Measurements from ENCODE around the gene AMPD1.

The AMPD1 gene

DNA sequence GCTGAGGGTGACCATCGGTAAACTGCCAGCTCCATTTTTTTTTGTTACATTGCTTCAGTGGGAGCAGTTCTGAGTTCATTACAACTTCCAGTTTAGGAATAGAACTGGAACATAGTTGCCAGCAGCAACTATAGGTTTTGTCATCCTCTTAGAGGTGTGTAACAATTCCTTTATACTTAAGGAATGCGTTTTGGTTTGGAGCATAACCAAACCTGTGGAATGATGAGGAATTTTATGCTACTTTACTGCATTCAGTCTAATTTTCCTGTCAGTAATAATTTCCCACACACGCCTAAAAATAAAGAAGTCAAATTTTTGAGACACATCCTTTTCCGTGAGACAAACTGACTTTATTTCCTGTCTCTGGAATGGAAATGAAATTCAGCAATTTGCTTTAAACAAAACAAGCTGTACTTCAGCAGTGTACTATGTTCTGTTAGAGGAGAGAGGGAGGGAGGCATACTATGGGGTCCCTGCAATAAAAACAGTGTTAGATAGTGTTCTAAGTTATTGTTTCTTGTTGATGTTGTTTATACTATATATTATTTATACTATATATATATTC is 4.8 kb upstream of the AMPD1 start:
- DNase-seq (ENCODE audit: low read depth in 2 of 2), result no peak

DNA sequence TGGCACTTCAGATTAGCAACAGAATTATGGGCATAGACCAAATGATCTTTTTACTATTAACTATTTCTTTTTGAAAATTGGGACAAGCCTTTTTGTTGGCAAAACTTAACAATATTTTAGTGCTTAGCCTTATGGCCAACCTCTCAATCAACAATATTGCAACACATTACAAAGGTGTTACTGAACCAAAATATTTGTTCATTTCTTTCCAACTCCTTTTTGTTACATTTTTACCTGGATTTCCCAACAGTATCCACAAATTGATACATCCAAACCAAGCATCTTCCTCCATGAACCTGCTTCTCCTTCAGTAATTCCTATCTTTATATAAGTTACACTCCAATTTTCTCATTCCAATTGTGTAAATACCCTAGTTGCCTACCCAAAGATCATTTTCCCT is 1.5 kb upstream of the AMPD1 start:
- DNase-seq (ENCODE audit: low read depth in 2 of 2), result no peak

DNA sequence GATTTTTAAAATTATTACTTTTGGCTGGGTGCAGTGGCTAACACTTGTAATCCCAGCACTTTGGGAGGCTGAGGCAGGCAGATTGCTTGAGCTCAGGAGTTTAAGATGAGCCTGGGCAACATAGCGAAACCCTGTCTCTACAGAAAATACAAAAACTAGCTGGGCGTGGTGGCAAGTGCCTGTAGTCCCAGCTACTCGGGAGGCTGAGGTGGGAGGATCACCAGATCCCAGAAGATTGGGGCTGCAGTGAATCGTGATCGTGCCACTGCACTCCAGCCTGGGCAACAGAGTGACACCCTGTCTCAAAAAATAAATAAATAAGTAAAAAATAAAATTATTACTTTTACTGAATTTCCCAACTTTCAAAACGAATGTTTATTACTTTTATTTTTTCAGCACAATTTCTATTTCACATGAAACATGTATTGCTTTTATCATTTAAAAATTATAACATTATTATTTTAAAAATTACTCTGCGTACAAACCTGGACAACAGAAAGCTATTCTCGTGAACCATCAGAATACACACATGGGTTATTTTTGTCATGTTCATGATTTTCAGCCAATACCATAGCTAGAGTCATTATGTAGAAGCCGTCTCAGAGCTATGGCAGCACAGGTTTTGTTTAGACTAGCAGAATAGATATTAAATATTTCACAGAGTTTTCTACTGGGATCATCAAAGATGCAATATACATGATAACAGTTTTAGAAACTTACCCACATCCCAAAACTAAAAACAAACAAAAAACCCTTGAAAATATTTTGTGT is 621 bp downstream of the AMPD1 start:
- DNase-seq (ENCODE audit: low read depth in 2 of 2), result no peak

DNA sequence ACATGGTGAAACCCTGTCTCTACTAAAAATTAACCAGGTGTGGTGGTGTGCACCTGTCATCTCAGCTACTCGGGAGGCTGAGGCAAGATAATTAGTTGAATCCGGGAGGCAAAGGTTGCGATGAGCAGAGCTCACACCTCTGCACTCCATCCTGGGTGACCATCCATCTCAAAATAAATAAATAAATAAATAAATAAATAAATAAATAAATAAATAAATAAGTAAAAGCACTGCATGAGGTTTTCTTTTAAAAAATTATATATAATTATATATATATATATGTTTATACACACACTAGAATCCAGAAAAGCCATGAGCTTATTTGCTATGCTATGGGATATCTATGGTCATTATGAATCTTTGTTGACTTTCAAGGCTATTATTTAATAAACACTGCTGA is 2.4 kb downstream of the AMPD1 start:
- no peak for DNase-seq (ENCODE audit: low read depth in 2 of 2)

DNA sequence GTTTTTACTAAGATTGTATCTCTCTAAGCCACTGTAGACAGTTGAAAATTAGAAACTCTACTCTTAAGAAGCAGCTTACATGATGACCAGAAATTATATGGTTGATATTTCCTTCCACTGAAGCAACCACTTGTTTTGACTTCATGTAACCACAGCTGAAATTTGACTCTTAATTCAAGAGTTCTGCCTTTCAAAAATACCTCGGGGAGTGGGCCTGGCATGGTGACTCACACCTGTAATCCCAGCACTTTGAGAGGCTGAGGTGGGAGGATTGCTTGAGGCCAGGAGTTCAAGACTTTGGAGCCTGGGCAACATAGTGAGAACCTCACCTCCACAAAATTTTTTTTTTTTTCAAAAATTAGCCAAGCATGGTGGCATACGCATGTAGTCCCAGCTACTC is 4.3 kb downstream of the AMPD1 start:
- DNase-seq (ENCODE audit: low read depth in 2 of 2), result no peak

DNA sequence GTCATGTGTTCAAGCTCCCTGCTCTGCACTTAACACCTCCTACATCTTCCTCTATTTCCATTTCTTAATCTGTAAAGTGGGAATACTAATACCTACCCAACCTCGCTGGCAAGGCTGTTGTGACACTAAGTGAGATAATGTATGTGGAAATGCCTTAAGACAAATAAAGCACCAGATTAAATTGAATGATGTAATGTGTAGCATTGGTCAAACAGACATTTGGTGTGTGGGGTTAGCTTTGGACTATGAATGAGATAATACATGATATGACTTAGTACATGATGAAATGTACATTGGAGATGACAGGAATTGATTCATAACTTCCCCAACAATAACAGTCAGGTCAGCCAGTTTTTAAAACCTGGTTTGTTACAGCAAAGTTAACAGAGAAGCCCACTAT is 5.2 kb downstream of the AMPD1 start:
- no peak for DNase-seq (ENCODE audit: low read depth in 2 of 2)

DNA sequence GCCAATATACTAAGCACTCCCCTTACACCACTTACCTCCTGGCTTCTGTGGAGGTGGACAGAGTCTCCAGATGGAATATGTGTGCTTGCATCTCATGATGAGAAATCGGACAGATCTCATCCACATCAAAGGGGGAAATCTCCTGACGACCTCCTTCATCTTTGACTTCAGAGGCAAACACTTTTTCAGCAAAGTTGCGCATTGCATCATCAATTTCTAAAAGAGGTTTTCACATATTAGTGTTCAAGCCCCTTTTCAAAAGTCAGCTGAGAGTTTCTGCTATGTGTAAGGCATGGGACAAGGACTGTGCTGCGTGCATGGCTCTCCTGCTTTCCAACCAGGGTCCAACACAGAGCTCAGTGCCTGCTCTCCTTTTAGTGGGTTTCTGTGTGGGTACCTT is 6.8 kb downstream of the AMPD1 start:
- DNase-seq (ENCODE audit: low read depth in 2 of 2), result no peak

DNA sequence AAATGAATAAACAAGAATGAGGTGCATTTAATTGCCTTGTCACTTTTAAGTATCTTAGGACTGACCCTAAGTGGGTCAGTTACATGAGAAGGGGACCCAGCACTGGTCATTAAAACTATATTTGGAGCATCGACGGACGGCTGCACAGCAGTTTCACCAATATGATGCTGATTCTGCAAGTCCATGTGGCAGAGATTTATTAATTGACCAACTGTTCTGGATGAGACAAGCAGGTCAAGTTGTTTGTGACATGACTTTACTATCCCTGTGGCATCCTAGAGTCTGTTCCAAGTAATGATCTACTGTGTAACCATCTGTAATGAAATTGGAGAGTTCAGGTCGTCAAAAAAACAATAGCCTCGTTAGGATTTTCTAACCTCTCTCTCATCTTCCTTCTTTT is 9.5 kb downstream of the AMPD1 start:
- DNase-seq (ENCODE audit: low read depth in 2 of 2), result no peak

DNA sequence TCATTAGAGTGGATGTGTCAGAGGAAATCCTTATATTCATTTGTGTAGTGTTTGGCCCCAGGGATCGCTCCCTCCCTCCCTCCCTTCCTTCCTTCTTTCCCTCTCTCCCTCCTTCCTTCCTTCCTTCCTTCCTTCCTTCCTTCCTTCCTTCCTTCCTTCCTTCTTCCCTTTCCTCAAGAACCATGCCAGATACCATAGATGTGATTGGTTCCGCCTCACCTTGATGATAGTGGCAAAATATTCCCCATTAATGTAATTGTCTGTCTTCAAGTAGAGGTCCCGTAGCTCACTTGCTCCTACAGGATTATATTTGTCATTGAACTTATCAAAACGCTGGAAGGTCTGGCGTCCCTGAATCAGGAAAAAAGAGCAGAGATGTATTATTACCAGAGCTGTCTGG is 17.7 kb downstream of the AMPD1 start:
- DNase-seq (ENCODE audit: low read depth in 2 of 2), result no peak

DNA sequence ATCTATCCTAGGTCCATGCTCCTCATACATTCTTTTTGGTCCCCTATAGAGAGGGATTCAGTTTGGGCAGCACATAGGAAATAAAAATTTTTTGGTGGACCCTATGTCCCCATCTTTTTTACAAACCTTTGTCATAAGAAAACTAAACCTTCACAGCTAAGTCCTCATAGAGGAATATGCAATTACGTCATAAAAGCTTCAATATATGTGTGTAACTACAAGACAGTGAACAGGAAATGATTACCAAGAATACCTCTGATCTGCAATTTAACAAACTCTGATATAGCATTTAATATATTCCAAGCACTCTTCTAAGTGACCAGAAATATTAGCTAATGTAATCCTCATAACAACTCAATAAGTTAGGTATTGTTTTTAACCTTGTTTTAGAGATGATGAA is 19.2 kb downstream of the AMPD1 start:
- no peak for DNase-seq (ENCODE audit: low read depth in 2 of 2)

DNA sequence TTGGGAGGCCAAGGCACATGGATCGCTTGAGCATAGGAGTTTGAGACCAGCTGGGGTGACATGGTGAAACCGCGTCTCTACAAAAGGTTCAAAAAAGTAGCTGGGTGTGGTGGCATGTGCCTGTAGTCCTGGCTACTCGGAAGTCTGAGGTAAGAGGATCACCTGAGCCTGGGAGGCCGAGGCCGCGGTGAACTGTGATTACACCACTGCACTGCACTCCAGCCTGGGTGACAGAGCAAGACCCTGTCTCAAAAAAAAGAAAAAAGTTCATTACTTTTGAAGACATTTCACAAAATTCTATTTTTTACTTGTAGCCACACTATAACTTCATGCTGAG is 23.4 kb downstream of the AMPD1 start:
- no peak for DNase-seq (ENCODE audit: low read depth in 2 of 2)

DNA sequence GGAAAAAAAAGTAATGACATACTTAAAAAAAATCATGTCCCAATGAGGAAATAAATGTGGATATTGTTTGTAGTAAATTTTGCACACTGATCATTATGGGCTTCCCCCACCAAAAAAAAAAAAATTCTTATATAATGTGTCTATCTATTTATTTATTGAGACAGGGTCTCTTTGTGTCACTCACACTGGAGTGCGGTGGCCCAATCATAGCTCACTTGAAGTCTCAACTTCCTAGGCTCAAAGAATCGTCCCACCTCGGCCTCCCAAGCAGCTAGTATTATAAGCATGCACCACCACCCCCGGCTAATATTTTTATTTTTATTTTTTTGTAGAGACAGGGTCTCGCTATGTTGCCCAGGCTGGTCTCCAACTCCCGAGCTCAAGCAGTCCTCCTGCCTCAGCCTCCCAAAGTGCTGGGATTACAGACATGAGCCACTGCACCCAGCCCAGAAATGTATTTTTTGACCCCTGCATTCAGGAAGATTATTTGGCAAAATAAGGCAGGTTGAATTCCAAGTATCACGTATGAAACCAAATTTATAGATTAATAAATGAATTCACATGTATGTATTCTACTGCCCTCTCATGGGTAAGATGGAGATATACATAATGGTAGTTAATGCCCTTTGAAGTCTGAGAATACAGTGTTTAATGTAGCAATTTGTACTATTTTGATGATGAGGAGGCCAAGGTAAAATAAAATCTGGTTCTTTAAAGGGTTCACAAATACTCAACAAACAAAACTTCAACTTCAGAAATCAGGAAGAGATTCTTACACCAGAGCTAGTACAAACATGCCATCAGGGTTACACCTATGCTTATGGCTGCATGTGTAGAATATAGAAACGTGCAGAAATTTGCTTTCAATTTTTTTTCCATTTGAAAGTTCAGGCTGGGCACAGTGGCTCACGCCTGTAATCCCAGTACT is 24.1 kb downstream of the AMPD1 start:
- DNase-seq (ENCODE audit: low read depth in 2 of 2), result no peak

DNA sequence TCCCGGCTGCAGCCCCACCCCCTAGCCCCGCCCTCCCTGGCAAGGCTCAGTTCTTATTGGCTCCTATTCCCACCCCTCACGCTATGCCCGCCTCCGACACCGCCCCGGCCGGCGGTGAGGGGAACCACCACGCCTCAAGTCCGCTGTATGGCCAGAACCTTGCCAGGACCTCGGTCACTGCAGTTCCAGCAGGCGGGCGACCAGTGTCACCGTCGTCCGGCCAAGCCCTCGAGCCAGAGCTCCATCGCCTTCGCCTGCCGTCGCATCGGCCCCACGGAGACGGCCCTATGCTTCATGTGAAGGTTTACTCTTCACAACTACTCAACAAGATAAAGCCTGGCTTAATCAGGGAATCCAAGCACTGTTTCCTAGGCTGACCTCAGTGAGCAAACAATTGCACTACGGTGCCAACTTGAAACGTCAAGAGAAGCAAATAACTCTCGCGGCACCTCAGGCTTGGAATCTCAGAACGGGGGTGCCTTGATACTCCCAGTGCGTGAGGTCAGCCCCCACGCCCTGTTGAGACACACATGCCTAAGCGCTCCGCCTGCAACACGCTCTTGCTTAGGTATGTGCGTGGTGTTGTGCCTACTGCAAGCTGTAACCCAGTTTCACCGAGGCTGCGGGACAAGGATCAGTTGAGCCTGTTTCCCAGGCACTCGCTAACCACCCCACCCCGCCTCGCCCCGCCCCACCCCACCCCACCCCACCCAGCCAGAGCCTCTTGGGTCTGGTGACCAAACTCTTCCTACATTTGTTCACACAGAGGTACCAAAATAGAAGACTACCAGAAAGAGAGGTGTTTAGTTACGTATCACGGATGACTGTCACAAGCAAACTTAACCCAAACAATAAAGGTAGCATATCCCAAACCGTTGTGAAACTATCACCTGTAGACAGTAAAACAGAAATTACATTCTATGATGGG is 25.0 kb downstream of the AMPD1 start:
- peak; percentile 70 to 90 for DNase-seq (ENCODE audit: low read depth in 2 of 2)

DNA sequence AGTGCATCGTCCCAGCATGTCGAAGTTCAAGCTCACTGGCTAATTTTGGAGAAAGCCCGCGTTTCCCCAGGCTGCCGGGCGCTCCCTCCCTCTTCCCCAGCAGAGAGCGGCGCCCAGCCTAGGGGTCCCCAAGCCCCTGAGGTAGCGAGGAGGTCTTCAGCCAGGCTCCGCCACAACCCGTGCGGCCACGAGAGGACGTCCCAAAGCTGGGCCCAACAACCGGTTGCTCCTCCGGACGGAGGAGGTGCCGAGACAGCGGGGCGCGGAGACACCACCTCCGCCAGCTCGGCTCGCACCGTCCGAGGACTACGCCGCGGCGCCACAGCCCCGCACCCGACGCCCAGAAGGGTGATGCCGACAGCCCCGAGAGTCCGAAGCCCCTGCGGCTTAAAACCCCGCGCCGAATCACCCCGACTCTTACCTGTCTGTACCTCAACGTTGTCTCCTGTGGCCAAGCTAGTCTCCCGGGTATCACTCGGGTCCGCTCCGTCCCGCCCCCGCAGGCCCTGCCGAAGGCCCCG is 25.7 kb downstream of the AMPD1 start, which contains the start of gene DENND2C:
Gene DENND2C, minus strand, starts transcription at position 488 of the 521 bp plus-strand sequence. CDS start 44,065 bp downstream, outside the sequence.
- DNase-seq (ENCODE audit: low read depth in 2 of 2), result no peak

DNA sequence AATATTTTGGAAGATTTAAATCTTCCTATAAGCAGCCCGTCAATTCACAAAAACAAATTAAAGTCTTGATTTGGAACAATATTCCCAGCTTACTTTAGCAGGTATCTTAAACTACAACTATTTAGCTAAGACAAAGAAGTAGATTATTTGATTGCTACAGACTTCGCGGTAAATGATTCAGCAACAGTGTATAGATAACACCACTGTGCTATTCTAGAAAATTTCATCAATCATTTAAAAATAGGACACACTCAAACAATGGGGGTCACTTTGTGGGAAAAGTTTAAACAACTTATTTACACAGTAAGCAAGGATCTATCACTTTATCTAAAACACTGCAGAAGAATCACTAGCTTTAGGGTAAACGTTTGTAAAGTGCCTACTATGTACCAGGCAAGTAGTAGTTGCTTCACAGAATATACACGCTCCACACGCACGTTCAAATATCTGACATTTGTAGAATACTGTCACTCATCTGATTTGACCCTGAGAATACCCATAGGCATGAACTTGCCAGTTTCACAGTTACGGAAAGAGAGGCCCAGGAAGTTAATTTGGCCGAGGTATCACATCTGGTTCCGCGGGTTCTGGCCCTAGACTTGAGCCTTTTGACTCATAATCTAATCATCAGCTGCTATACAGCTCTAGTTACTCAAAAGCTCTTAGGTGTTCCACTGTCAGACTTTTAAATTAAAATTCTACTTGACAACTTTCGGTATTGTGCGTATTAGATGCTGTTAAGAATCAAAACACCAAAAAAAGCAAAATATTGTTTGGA is 26.4 kb downstream of the AMPD1 start:
- no peak for DNase-seq (ENCODE audit: low read depth in 2 of 2)

DNA sequence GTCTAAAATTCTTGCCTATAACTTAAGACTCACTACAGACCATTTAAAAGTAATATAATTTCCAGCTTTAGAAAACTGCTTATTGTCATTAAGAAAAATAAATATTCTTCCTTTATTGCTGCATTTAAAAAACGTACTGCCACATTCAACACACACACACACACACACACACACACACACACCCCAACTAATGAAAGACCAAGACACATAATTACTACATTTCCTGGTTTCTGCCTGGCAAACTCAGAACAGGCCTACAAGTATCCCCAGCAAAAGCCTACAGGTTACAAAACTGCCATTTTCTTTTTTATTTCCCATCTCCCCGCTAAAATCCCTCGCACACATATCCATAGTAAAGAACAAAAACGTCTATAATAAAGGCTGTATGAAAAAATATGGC is 27.0 kb downstream of the AMPD1 start:
- DNase-seq (ENCODE audit: low read depth in 2 of 2), result no peak

DNA sequence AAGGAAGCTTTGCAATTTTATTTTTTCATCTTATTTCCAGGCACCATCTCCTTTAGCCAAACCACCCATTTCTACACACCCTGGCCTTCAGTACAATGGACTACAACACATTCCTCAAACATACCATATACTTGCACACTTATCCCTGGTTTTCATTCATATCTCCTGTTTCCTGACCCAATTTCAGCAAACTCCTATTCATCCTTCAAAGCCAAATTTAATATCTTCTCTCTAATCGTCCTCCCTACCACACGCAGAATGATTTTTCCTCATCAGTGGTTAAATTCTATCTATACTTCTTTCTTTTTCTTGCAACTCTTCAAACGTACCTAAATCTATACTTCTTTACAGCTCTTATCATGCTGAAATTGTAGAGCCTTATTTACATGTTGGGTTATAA is 28.4 kb downstream of the AMPD1 start:
- no peak for DNase-seq (ENCODE audit: low read depth in 2 of 2)

DNA sequence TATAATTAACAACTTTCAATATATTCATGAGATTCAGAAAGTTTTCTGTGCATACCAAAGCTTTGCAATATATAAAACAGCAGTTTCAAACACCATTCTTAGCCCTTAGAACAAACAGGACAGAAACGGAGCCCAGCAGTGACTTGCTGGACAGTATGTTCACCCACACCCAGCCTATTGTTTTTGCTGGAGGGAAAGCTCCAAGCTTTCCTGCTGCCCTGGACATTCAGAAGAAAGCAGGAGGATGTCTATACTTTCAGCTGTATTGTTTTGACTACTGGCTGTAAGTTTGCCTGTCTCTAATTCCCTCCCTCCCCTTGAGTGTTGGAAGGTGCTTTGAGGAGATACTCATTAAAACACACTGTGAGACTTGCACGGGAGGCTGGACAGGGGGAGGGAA is 35.1 kb downstream of the AMPD1 start:
- no peak for DNase-seq (ENCODE audit: low read depth in 2 of 2)

DNA sequence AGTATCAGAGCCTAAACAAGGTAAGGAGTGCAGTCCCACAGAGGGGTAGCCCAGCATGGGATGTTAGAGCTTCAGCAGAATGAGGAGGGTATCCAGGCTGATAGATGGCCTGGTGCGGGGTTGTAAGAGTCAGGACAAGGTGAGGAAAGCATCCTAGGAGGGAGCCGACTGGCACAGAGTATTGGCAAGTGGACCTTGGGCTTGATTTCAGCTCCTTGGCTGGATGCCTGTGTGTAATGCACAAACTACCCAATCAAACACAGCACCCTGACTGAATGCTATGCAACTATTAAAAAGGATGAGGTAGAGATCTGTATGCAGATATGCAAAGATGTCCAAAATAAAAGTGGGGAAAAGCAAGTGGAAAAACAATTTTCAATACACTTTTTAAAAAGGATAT is 43.5 kb downstream of the AMPD1 start:
- no peak for DNase-seq (ENCODE audit: low read depth in 2 of 2)

DNA sequence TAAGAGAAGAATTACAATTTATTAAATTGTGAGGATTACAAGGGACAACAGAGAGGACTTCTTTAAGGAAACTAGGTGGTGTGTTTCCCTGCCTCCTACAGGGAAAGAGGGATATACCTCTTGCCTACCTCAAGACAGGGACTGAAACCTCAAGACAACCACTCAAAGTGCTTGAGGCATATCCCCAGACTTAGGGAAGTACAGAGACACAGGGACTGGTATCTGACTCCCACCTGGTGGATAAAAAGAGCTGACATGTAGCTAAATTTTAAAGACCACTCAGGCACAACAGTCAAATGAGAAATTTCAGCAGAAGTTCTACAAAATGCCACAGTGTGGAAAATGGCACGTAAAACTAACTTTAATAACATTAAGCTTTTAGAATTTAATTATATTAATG is 46.8 kb downstream of the AMPD1 start:
- no peak for DNase-seq (ENCODE audit: low read depth in 2 of 2)

DNA sequence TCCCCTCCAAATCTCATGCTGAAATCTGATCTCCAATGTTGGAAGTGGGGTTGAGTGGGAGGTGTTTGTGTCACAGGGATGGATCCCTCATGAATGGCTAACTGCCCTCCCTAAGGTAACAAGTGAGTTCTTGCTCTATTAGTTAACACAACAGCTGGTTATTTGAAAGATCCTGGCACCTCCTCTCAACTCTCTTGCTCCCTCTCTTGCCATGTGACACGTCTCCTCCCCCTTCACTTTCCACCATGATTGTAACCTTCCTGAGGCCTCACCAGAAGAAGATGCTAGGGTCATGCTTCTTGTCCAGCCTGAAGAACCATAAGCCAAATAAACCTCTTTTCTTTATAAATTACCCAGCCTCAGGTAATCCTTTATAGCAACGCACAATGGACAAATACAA is 54.0 kb downstream of the AMPD1 start:
- DNase-seq (ENCODE audit: low read depth in 2 of 2), result no peak
